SU-DHL-6 (cell line): ENCODE data around the gene IP6K1.

Experiments
- EZH2phosphoT487 ChIP-seq: fragments of 200-600 bp; sonication (generic), shearing (Covaris generic); conservative IDR thresholded peaks from 2 replicates; pipeline ENCODE4 v1.6.1; 2018; ENCODE audit warnings: mild to moderate bottlenecking, antibody characterized with exemption, low read length, moderate library complexity, mixed read lengths
- TF ChIP-seq, protein P1 (sequence below): fragments of 200-600 bp; sonication (generic); IDR thresholded peaks from one replicate; pipeline ENCODE4 v1.5.1; 2017; ENCODE audit warnings: antibody characterized with exemption, mild to moderate bottlenecking, low read length, moderate library complexity; ENCODE audit not compliant: insufficient read depth, poor library complexity, severe bottlenecking

DNA sequence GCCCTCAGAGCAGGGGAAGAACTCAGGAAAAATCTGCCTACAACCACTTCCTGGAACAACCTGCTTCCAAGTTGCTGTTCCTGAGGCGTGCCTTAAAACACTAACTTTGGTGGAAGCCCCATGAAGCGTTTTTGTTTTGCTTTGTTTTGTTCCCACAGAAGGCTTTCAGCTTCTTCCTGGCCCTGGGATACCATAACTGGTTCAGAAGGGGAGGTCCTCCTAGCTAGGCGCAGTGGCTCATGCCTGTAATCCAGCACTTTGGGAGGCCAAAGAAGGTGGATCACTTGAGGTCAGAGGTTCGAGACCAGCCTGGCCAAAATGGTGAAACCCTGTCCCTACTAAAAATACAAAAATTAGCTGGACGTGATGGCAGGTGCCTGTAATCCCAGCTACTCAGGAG, 1.2 kb upstream of the IP6K1 start:
- TF ChIP-seq, protein P1, sequence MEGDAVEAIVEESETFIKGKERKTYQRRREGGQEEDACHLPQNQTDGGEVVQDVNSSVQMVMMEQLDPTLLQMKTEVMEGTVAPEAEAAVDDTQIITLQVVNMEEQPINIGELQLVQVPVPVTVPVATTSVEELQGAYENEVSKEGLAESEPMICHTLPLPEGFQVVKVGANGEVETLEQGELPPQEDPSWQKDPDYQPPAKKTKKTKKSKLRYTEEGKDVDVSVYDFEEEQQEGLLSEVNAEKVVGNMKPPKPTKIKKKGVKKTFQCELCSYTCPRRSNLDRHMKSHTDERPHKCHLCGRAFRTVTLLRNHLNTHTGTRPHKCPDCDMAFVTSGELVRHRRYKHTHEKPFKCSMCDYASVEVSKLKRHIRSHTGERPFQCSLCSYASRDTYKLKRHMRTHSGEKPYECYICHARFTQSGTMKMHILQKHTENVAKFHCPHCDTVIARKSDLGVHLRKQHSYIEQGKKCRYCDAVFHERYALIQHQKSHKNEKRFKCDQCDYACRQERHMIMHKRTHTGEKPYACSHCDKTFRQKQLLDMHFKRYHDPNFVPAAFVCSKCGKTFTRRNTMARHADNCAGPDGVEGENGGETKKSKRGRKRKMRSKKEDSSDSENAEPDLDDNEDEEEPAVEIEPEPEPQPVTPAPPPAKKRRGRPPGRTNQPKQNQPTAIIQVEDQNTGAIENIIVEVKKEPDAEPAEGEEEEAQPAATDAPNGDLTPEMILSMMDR: no peak
- TF ChIP-seq EZH2phosphoT487: no peak
